Posterior vena cava (tissue), 2 donors: Measurements from ENCODE around the gene CHTF8. TPM values are rescaled to one million over a fixed set of nuclear protein-coding genes. Genes with fewer than 3 reads are reported as not detected.

Experiments
- DNase-seq: peaks from one replicate; pipeline ENCODE4 v3.0.0-alpha.2; 2020; ENCODE audit warnings: low spot score
- intact Hi-C, 2 donors: fragments of 100-400 bp; cut with DNase I; formaldehyde crosslinking; loops; one replicate each; pipeline versions ENCODE4 v1.14.1 to v1.14.2; 2022 to 2023
- total RNA-seq, 2 donors: library from RNA; stranded (reverse); fragmentation: NEBNext Ultra II Directional; extraction: Animal tissue kit (Norgen Biotek cat#: 25700); gene quantifications; one replicate each; pipeline ENCODE4 v1.2.1, GENCODE V29; 2021
- donor health status: DM: yes; HTN: yes; CAD: no.
- donor health status: DM: yes; HTN: yes; CAD: no.

CHTF8 gene
- total RNA-seq, 2 donors from 2014 or later: 55.0 to 67.0 TPM

DNA sequence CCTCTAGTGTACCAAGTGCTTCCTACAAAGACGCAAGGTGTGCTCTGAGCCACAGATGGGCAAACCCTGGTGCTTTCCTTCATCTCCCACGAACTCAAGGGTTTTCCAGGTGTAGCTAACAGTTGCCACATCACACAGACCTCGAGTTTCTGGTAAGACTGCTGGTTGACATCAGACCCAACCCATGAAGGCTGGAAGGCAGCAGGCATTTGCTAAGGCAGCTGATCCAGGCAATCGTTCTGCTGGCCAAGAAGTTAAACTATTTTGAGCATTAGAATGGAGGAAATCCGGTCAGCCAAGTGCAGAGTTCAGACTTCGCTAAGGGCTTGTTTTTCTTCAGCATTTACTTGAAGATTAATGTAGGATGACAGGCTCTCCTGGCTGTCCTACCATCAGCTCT, 15.5 kb downstream of the CHTF8 start:
- intact Hi-C loops: loop anchor here (10.0 kb wide), 2 partner anchors 212 to 262 kb away; no protein-coding TSS in a partner anchor
- peak; percentile 17 for DNase-seq

DNA sequence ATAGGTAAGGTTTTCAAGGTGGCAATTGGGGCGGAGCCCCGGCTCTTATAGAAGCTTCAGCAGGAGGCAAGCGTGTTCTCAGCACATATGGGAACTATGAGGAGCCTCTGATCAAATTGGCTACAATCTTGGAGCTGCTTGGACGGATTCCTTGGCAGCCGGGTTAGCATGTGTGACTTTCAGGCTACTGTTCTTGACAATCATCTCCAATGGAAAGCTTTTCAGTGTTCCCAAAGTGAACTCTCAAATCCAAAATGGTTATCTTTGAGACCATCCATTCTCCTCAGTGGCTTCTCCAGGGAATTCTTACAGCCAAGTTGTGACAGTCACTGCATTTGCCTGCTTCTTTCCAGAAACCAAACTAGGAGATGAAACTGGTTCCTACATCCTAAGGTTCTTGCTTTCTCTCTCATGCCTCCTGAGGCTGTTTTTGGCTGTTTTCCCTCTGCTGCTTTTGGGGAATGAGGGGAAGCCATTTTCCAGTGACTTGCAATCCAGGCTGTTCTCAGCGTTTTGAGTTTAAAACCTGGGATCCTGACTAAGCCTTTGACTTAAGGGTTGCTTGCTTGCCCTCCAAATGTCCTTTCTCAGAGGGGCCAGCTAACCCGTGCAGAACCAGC, 16.0 kb downstream of the CHTF8 start:
- peak; percentile 9 for DNase-seq
- intact Hi-C loops: loop anchor here (10.0 kb wide), 2 partner anchors 212 to 262 kb away; no protein-coding TSS in a partner anchor

DNA sequence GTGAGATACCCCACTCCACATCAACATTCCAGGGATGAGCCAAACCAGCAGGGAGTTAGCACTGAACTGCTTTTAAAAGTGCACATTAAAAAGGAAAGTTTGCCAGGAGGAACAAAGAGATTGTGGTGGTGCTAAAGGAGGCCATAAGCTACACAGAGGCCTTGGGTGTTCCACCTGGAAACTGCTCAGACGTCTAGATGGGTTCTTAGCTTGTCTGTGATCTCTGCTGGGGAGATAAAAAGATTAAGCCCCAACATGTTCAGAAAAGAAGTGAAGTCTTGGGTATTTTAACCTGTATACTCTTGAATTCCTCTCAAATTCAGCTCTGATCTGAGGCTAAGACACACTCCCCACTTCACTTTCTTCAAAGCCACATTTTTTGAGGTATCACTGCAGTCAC, 16.6 kb downstream of the CHTF8 start:
- intact Hi-C loops: loop anchor here (10.0 kb wide), 2 partner anchors 211 to 261 kb away; no protein-coding TSS in a partner anchor
- peak; percentile 6 for DNase-seq

DNA sequence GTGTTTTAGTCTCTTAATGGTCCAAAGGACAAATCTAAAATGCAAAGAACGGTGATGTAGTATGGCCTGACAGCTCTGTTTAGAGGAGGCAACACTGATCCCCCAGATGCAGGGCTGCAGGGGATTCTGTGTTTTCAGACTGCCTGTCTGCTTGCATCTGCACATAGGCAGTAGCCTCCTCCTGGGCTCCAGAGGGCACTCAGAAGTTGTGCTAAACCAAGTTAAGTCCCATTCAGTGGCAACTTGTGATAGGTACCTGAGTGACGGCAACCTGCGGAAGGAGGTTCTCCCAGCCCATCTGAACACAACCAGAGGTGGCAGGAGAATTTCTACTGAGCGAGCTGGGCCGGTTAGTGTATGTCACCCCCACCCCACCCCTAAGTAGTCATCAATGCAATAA, 17.0 kb downstream of the CHTF8 start:
- intact Hi-C loops: loop anchor here (10.0 kb wide), 2 partner anchors 211 to 261 kb away; no protein-coding TSS in a partner anchor
- DNase-seq: peak; percentile 25

DNA sequence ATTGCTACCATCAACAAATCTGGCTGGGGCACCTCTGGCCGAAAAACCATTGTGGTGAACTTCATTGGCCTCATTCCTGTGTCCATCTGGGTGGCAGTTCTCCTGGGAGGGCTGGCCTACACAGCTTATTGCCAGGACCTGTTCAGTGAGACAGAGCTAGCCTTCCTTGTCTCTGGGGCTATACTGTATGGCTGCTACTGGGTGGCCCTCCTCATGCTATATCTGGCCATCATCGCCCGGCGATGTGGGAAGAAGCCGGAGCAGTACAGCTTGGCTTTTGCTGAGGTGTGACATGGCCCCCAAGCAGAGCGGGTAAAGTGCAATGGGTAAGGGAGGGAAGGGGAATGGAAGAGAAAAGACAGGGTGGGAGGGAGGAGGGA, 17.4 kb downstream of the CHTF8 start:
- DNase-seq: peak; percentile 62
- intact Hi-C loops: loop anchor here (5.0 to 10.0 kb wide), 3 partner anchors 210 to 263 kb away; no protein-coding TSS in a partner anchor

DNA sequence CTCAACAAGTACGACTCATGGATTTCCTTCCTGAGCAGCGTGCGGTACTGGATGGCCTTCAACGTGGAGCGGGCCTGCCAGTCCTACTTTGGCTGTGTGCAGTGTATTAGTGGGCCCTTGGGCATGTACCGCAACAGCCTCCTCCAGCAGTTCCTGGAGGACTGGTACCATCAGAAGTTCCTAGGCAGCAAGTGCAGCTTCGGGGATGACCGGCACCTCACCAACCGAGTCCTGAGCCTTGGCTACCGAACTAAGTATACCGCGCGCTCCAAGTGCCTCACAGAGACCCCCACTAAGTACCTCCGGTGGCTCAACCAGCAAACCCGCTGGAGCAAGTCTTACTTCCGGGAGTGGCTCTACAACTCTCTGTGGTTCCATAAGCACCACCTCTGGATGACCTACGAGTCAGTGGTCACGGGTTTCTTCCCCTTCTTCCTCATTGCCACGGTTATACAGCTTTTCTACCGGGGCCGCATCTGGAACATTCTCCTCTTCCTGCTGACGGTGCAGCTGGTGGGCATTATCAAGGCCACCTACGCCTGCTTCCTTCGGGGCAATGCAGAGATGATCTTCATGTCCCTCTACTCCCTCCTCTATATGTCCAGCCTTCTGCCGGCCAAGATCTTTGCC, 17.9 kb downstream of the CHTF8 start:
- DNase-seq: peak; percentile 54
- intact Hi-C loops: loop anchor here (5.0 to 10.0 kb wide), 3 partner anchors 210 to 262 kb away; no protein-coding TSS in a partner anchor

DNA sequence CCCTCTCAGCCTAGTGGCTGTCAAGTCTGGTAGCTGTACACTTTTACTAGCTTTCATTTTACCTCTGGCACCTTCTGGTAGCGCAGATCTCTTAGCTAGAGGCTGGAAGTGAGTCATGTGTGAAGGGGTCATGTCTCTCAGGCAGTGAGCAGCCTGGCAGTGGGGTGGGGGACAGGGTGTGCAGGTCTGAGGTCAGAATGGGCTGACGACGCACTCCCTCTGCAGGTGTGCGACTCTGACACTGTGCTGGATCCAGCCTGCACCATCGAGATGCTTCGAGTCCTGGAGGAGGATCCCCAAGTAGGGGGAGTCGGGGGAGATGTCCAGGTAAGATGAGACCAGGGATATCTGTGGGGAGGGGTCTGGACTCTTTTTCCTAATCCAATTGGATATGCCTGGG, 19.2 kb downstream of the CHTF8 start:
- intact Hi-C loops: loop anchor here (5.0 to 10.0 kb wide), 3 partner anchors 208 to 261 kb away; no protein-coding TSS in a partner anchor
- peak; percentile 37 for DNase-seq

DNA sequence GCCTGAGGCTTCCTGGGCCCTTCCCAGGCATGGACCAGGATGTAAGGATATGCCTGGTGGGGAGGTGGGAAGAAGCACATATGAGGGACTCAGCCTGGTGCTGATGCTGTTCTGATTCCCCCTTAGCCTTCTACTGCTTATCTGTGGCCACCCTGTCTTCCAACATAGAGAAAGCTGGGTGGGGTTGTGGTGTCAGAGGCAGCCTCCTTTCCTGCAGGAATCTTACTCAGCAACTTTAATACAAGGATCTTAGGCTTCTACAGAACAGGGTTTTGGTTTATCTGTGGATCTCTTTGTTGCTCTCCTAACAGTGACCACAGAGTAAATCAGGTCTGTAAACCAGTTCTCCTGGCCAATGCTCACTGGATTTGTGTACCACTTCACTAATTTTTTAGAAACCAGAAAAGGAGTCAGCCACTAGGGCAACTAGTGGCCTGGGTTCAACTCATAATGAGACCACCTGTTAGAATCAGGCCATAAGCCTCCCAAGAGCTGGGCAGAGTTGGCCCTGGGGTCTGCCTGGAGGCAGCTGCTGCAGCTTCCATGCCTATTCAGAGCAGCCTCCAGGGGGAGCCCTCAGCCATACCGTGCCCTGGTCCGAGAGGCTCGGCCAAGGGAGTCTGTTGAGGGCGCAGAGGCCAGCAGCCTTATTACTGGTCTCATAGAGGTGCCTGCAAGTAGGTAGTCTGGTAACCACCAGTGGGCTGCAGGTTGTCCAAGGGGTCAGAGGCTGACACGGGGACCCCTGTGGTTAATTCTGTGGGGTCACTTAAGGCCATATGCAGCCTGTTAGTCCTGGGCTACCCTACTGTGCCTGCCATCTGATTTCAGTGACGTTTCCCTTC, 19.9 kb downstream of the CHTF8 start:
- intact Hi-C loops: loop anchor here (5.0 to 10.0 kb wide), 3 partner anchors 208 to 260 kb away; no protein-coding TSS in a partner anchor
- DNase-seq: peak; percentile 86

DNA sequence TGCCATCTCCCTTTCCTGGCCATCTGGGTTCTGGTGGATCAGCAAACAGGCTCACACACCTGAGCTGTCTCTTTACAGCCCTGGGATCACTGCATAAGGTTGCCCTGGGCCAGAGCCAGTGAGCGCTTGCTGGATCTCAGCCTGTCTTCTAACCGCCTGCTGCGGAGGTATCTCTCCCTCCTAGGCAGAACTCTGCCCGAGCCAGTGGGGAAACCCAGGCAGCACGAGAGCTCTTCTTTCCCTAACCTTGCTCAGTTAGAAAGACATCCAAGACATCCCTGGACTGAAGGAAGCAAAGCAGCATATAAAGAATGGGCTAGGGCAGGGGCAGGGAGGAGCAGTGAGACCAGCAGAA, 20.5 kb downstream of the CHTF8 start:
- intact Hi-C loops: loop anchor here (5.0 to 10.0 kb wide), 3 partner anchors 207 to 260 kb away; no protein-coding TSS in a partner anchor
- peak; percentile 61 for DNase-seq

DNA sequence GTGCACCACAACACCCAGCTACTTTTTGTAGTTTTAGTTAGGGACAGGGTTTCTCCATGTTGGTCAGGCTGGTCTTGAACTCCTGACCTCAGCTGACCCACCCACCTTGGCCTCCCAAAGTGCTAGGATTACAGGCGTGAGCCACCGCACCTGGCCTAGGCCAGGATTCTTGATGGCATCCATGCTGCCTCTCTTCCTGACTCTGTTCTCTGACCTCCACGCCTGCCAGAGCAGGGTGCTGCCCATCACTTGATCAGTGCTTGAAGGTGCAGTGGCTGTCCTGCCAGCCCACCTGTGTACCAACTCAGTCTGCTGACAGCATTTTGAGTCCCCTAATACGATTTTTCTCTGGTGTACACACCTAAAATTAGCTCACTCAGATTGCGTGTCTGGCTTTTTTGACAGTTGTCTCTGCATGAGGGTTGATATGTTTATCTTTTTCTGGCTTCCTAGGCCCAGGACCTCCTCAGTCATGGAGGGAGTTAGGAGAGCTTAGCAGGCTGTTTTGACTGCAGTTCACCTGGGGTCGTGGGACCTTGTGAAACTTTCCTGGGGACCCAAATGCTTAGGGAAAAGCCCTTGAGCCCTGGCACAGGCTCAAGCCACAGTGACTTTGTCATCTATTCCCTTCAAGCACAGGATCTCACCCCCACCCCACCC, 21.0 kb downstream of the CHTF8 start:
- intact Hi-C loops: loop anchor here (5.0 to 10.0 kb wide), 3 partner anchors 207 to 259 kb away; no protein-coding TSS in a partner anchor
- peak; percentile 62 for DNase-seq

DNA sequence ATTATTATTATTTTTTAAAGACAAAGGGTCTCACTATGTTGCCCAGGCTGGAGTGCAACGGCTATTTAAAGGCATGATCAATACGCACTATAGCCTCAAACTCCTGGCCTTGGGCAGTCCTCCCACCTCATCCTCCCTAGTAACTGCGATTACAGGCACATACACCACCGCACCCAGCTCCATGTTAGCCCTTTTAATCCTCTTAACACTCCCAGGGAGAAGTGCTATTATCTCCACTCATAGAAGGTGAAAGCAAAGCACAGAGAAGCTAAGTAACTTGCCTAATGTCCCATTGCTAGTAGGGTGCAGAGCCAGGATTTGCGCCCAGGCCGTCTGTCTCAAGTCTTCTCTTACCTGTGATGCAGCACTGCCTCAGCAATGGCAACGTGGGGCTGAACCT, 22.0 kb downstream of the CHTF8 start:
- DNase-seq: peak; percentile 23
- intact Hi-C loops: loop anchor here (5.0 to 10.0 kb wide), 3 partner anchors 206 to 258 kb away; no protein-coding TSS in a partner anchor

DNA sequence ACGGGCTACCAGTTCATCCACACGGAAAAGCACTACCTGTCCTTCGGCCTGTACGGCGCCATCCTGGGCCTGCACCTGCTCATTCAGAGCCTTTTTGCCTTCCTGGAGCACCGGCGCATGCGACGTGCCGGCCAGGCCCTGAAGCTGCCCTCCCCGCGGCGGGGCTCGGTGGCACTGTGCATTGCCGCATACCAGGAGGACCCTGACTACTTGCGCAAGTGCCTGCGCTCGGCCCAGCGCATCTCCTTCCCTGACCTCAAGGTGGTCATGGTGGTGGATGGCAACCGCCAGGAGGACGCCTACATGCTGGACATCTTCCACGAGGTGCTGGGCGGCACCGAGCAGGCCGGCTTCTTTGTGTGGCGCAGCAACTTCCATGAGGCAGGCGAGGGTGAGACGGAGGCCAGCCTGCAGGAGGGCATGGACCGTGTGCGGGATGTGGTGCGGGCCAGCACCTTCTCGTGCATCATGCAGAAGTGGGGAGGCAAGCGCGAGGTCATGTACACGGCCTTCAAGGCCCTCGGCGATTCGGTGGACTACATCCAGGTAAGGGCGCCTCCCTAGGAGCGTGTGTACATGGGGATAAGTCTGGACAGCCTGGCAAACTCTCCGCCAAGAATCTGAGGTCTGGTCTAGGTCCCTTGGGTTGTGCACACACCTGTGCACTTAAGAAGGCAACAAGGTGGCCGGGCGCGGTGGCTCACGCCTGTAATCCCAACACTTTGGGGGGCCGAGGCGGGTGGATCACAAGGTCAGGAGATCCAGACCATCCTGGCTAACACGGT, 22.7 kb downstream of the CHTF8 start:
- intact Hi-C loops: loop anchor here (5.0 to 10.0 kb wide), 3 partner anchors 205 to 257 kb away; no protein-coding TSS in a partner anchor
- peak; percentile 69 for DNase-seq

DNA sequence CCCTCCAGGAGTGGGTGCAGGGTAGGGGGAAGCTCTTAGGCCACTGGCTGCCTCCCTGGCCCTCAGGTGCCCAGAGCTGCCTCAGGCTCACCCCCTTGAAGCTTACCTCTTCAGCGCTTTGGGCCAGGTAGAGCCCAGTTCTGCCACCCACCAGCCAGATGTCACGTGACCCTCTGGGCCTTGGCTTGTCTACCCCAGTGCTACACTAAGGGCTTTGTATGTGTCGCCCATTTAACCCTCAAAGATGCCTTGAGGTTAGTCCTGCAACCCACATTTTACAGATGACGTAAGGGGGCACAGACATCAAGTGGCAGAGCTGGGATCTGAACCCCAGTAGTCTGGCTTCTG, 23.5 kb downstream of the CHTF8 start:
- intact Hi-C loops: no loop called here
- no peak for DNase-seq

DNA sequence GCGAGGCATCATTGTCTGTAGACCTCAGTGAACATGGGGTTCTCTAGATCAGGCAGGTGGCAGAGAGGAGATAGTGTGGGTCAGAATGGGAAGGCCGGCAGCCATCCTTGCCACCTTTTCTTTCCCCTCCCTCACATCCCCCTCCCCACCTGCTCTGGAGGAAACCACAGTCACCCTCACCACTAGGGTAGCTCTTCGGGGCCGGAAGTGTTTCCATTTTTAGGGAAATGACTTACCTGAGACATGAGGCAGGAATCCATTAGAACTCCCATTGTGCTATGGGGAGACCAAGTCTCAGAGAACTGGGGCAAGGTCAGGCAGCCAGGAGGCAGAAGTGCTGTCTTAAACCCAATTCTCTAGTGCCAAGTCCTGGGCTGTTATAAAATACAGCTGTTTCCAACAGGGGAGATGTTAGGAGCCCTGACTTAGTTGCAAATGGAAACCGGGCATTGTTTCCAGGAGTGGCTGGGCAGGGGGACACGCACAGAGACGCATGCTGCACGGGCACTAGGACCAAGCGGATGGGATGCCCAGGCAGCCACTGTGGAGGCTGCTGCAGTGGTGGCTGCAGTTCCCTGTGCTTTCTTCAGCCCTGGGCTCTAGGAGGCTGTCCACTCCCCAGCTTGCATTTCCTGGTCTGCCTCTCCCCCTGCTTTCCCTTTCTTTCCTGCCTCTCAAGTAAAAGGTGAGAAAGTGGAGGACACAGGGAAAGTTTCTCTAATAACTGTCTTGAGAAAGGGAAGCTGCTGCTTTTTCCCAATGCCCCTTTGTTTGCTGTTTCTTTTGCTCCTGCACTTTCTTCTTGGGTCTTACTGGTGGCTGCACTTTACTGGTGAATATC, 24.1 kb downstream of the CHTF8 start:
- peak; percentile 32 for DNase-seq
- intact Hi-C loops: no loop called here

DNA sequence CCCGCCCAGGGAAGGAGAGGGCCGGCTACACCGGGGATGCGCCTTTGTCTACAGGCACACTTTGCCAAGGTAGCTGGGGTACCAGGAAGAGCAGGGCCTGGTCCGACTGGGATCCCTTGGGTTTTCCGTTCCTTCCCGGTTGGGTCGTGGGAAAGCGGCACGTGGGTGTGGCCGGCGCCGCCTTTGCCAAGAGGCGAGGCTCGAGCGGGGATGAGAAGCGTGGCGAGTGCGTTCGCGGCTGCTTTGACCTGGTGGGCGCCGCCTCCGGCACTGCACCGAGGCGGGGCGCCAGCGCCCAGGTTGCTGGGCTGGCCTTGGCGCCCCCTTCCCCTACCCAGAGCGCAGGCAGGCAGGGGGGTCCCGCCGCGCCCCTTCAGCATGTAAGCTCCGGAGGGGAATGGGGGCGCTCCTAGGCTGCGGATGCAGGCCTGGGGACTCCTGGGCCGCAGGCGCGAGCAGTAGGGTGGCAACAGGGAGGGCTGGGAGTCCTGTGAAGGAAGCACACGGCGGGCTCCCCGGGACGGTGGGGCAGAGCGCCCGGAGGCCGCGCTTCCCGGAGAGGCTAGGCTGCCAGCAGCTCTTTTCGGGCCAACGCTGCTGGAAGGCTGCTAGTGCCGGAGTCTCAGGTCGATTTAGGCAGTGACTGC, 24.9 kb downstream of the CHTF8 start:
- intact Hi-C loops: no loop called here
- DNase-seq: peak; percentile 82

DNA sequence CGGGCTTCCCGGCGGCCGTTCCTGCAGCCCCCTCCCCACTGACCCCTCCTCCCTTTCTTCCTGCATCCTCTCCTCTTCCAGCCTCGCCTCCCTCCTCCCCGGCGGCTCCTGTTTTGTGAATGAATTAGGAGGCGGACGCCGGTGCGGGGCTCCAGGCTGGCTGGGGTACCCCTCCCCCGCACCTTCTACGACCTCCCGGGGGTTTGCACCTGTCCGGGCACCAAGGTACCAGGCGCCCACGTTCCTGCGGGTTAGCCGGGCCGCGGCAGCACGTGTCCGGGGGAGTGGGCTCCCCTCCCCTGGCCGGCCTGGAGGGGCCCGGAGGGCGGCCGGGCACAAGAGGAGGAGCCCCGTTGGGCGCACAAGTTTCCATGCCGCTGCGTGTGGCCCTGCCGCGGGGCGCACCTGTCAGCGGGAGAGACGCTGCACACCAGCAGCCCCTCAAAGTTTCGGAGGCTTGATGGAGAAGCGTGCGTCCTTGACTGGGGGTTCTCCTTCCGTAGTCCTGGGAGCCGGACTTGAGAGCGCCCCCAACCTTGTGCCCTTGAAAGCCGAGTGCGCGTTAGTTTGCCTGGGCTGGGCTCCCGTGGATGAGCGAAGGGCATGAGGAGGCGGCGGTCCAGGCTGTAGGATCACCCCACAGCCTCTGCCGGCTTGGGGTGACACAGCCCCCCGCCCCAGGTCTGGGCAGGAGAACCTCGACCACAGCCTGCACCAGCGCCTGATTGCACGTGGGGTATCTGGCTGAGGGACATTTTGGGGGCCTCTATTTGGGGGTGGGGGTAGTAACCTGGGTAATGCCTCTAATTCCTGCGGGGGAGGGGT, 25.7 kb downstream of the CHTF8 start:
- intact Hi-C loops: no loop called here
- DNase-seq: peak; percentile 82
